ENCODE results near the gene LRIF1. TPM values are rescaled to one million over a fixed set of nuclear protein-coding genes. Genes with fewer than 3 reads are reported as not detected.

LRIF1 gene
- total RNA-seq, 4 donors from 2014 or later = 6.0 to 10.7 (median 7.5) TPM

DNA sequence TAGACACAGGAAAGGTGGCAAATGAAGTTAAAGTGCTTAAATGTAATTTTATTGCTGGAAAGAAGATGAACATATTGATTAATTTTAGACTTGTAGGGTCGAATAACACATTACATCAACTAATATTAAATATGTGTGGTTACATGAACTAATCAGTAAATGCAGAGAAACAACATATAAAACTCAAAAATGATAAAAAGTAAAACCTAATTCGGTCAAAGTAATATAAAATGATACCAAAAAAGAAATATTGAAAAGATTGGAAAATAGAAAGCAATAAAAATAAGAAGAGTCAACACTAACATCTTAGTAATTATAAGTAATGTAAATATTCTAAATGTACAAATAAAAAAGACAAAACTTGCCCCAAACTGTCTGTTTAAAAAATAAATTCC, 47.5 kb downstream of the LRIF1 start:
- no peak for DNase-seq
- Histone ChIP-seq H3K4me3 (no peak overlapping the region), H3K27me3 (no peaks in the 10 kb centered on the region), H3K36me3 (no peaks in the 10 kb centered on the region), H3K9me3 (no peaks in the 10 kb centered on the region), H3K27ac (no peak overlapping the region), H3K4me1 (peaks cover 0 to 3% (median 0%) of the 10 kb centered on the region in 4 donors)
- TF ChIP-seq POLR2A (IDR thresholded peaks at IDR 0.05) = no peak
- TF ChIP-seq, protein P1, sequence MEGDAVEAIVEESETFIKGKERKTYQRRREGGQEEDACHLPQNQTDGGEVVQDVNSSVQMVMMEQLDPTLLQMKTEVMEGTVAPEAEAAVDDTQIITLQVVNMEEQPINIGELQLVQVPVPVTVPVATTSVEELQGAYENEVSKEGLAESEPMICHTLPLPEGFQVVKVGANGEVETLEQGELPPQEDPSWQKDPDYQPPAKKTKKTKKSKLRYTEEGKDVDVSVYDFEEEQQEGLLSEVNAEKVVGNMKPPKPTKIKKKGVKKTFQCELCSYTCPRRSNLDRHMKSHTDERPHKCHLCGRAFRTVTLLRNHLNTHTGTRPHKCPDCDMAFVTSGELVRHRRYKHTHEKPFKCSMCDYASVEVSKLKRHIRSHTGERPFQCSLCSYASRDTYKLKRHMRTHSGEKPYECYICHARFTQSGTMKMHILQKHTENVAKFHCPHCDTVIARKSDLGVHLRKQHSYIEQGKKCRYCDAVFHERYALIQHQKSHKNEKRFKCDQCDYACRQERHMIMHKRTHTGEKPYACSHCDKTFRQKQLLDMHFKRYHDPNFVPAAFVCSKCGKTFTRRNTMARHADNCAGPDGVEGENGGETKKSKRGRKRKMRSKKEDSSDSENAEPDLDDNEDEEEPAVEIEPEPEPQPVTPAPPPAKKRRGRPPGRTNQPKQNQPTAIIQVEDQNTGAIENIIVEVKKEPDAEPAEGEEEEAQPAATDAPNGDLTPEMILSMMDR (IDR thresholded peaks at IDR 0.05) = no peak

DNA sequence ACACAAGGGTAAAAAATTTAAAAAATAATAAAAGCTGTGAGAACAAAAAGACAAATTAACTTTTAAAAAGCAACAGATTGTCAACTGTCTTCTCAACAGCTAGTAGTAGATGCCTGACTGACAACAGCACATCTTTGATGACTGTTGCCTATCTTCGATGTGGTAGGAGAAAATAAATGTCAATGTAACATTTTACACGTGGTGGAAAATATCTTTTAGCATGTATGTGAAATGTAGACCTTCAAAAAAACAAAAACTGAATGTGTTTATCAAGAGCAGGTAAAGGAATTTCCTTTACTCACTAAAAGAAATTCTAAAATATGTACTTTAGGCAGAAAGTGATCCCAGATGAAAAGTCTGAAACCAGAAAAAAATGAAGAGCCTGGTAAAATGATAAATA, 47.9 kb downstream of the LRIF1 start:
- Histone ChIP-seq H3K27me3 (no peaks in the 10 kb centered on the region), H3K27ac (no peak overlapping the region), H3K9me3 (no peaks in the 10 kb centered on the region), H3K4me3 (no peak overlapping the region), H3K4me1 (peaks cover 0 to 3% (median 0%) of the 10 kb centered on the region in 4 donors), H3K36me3 (no peaks in the 10 kb centered on the region)
- TF ChIP-seq, protein P1 (IDR thresholded peaks at IDR 0.05) = no peak
- TF ChIP-seq POLR2A (IDR thresholded peaks at IDR 0.05) = no peak
- DNase-seq = no peak

DNA sequence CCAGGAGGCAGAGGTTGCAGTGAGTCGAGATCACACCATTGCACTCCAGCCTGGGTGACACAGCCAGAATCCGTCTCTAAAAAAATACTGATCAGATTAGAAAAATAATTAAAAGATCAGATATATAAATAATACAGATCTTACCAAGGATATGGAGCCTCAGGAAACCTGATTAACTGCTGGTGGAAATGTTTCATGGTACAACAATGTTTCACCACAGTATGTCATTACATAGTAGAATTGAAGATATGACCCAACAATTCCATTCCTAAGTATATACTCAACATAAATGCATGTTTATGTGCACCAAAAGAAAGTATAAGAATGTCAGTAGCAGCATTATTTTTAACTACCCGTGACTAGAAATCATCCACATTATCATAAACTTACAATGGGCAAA, 49.0 kb downstream of the LRIF1 start:
- DNase-seq = no peak
- Histone ChIP-seq H3K36me3 (no peaks in the 10 kb centered on the region), H3K9me3 (no peaks in the 10 kb centered on the region), H3K27ac (no peak overlapping the region), H3K4me3 (no peak overlapping the region), H3K27me3 (no peaks in the 10 kb centered on the region), H3K4me1 (peaks cover 0 to 3% (median 0%) of the 10 kb centered on the region in 4 donors)
- no peak for TF ChIP-seq POLR2A (IDR thresholded peaks at IDR 0.05)
- TF ChIP-seq, protein P1 (IDR thresholded peaks at IDR 0.05) = no peak

DNA sequence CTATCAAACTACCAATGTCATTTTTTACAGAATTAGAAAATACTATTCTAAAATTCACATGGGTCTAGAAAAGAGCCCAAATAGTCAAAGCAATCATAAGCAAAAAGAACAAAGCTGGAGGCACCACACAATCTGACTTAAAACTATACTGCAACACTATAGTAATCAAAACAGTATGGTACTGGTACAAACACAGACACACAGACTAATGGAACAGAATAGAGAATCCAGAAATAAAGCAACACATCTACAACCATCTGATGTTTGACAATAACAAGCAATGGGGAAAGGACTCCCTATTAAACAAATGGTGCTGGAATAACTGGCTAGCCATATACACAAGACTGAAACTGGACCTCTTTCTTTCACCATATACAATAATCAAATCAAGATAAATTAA, 50.9 kb downstream of the LRIF1 start:
- TF ChIP-seq, protein P1 (IDR thresholded peaks at IDR 0.05) = no peak
- no peak for TF ChIP-seq POLR2A (IDR thresholded peaks at IDR 0.05)
- Histone ChIP-seq H3K9me3 (no peaks in the 10 kb centered on the region), H3K4me1 (peaks cover 0 to 3% (median 0%) of the 10 kb centered on the region in 4 donors), H3K27me3 (no peaks in the 10 kb centered on the region), H3K27ac (no peak overlapping the region), H3K4me3 (no peak overlapping the region), H3K36me3 (no peaks in the 10 kb centered on the region)
- DNase-seq = no peak

DNA sequence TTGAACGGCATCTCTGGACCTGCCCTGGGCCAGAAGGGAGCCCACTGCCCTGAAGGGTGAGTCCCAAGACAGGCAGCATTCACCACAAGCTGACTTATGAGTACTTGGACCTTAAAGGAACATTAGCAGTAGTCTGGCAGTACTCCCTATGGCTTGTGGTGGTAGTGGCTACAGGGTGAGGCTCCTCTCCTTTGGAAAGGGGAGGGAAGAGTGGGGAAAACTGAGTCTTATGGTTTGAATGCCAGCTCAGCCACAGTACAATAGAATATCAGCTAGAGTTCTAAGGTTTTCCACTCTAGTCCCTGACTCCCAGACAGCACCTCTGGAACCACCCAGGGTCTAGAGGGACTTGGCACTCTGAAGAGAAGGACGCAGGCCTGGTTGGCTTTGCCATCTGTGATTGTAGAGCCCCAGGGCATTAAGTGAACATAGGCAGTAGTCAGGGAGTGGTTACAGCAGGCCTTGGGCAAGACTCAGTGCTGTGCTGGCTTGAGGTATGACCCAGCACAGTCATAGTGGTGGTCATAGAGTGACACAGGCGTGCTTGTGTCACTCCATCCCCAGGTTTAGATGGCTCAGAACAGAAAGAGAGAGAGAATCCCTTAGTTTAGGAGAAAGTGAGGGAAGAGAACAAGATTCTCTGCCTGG, 59.7 kb downstream of the LRIF1 start:
- peaks cover 0 to 4% (median 0%) of the 10 kb centered on the region in 3 donors for H3K36me3 ChIP-seq
- no peak for DNase-seq
- no peak overlapping the region for H3K4me3 ChIP-seq
- H3K4me1 ChIP-seq = no peaks in the 10 kb centered on the region
- H3K27ac ChIP-seq = no peak overlapping the region
- no peaks in the 10 kb centered on the region for H3K27me3 ChIP-seq
- TF ChIP-seq, protein P1 (IDR thresholded peaks at IDR 0.05) = no peak
- TF ChIP-seq POLR2A (IDR thresholded peaks at IDR 0.05) = no peak
- H3K9me3 ChIP-seq = no peaks in the 10 kb centered on the region

Measured in Peyer's patch (tissue), 4 donors.